Endothelial cell of umbilical vein (primary cell): Measurements from ENCODE around the gene EEFSEC. TPM values are rescaled to one million over a fixed set of nuclear protein-coding genes. Genes with fewer than 3 reads are reported as not detected.

ENCODE experiments used
- BruUV-seq: library from RNA; stranded (reverse); fragments of 400-500 nt; replicated peaks from 2 replicates; lab custom pipeline; 2021; lab: Mats Ljungman, UMichigan
- CTCF ChIA-PET: fragments of 300-600, 350-600 bp; sonication (Branson Sonifier 250); formaldehyde crosslinking; loops from one replicate; lab custom pipeline; 2021; ENCODE audit warnings: antibody characterized with exemption, inconsistent platforms; lab: Charles Lee
- POLR2A ChIA-PET: fragments of 300-600, 350-600 bp; sonication (Branson Sonifier 250); formaldehyde crosslinking; loops from one replicate; lab custom pipeline; 2021; ENCODE audit warnings: antibody characterized with exemption, inconsistent platforms; lab: Charles Lee
- DNase-seq: peaks from one replicate; pipeline ENCODE4 v3.0.0-alpha.2; 2011; ENCODE audit warnings: low read depth, low spot score
- FAIRE-seq: peaks from 2 replicates; lab custom pipeline; 2011; peaks lifted over from hg19 to GRCh38; lab: Jason Lieb, UNC
- H2AFZ ChIP-seq: 2 replicates; pipeline ENCODE4 v1.6.0; 2012; ENCODE audit warnings: low read depth, low read length, control low read depth, inconsistent platforms
- H3K27ac ChIP-seq: 2 replicates; pipeline ENCODE4 v1.5.1; 2011; ENCODE audit warnings: low read depth, mild to moderate bottlenecking, control low read depth, low read length, moderate library complexity; ENCODE audit not compliant: insufficient read depth
- H3K27me3 ChIP-seq, 2 experiments: 2 replicates each; pipeline versions ENCODE4 v1.6.0 to v1.6.1; 2011; ENCODE audit warnings: low read length in 2 of 2, mixed read lengths in 1 of 2; ENCODE audit not compliant: control insufficient read depth in 2 of 2, insufficient read depth in 2 of 2
- H3K36me3 ChIP-seq, 2 experiments: 2 replicates in 1 of 2; 3 replicates in 1 of 2; pipeline ENCODE4 v1.5.1; 2011; ENCODE audit warnings: low read length in 2 of 2, mild to moderate bottlenecking in 1 of 2, moderate library complexity in 1 of 2; ENCODE audit not compliant: control insufficient read depth in 2 of 2, insufficient read depth in 2 of 2; ENCODE audit errors: extremely low read depth in 1 of 2
- H3K4me1 ChIP-seq: 3 replicates; pipeline ENCODE4 v1.5.1; 2011; ENCODE audit warnings: mild to moderate bottlenecking, low read length; ENCODE audit not compliant: control insufficient read depth, insufficient read depth; ENCODE audit errors: extremely low read depth
- H3K4me2 ChIP-seq: 2 replicates; pipeline ENCODE4 v1.6.1; 2011; ENCODE audit warnings: low read length, control low read depth, mixed read lengths; ENCODE audit not compliant: insufficient read depth
- H3K4me3 ChIP-seq, 3 experiments: fragments of 200-600 bp in 1 of 3; sonication (generic), shearing (Covaris generic) in 1 of 3; replicated peaks in 1 of 3; 2 replicates each; pipeline ENCODE4 v1.5.1; 2011 to 2016; ENCODE audit warnings: control low read depth in 3 of 3, low read length in 3 of 3, mild to moderate bottlenecking in 2 of 3, inconsistent platforms in 1 of 3, low read depth in 1 of 3, moderate library complexity in 1 of 3; ENCODE audit not compliant: insufficient read depth in 1 of 3
- H3K79me2 ChIP-seq: 2 replicates; pipeline ENCODE4 v1.6.0; 2012; ENCODE audit warnings: low read length, inconsistent platforms; ENCODE audit not compliant: control insufficient read depth, insufficient read depth
- H3K9ac ChIP-seq: replicated peaks from 2 replicates; pipeline ENCODE3; 2011; ENCODE audit warnings: low read length, control low read depth; ENCODE audit not compliant: insufficient read depth; ENCODE audit errors: extremely low read depth
- H3K9me1 ChIP-seq: replicated peaks from 3 replicates; pipeline ENCODE4 v1.6.0; 2011; ENCODE audit warnings: mild to moderate bottlenecking, low read length; ENCODE audit not compliant: control insufficient read depth, insufficient read depth; ENCODE audit errors: extremely low read depth
- H3K9me3 ChIP-seq: replicated peaks from 2 replicates; pipeline ENCODE4 v1.5.1; 2012; ENCODE audit warnings: low read length, inconsistent platforms; ENCODE audit not compliant: control insufficient read depth, insufficient read depth
- H4K20me1 ChIP-seq: replicated peaks from 2 replicates; pipeline ENCODE3; 2011; ENCODE audit warnings: mild to moderate bottlenecking, low read length; ENCODE audit not compliant: control insufficient read depth, insufficient read depth; ENCODE audit errors: extremely low read depth
- EZH2 ChIP-seq: IDR thresholded peaks from 2 replicates; pipeline ENCODE4 v1.6.1; 2012; ENCODE audit warnings: borderline replicate concordance, low read depth, mild to moderate bottlenecking, moderate library complexity, low read length, inconsistent platforms; ENCODE audit not compliant: severe bottlenecking
- FOS ChIP-seq: IDR thresholded peaks from 2 replicates; pipeline ENCODE4 v1.6.1; 2011; ENCODE audit warnings: mild to moderate bottlenecking, low read length, moderate library complexity, borderline replicate concordance; ENCODE audit not compliant: insufficient read depth
- GATA2 ChIP-seq: IDR thresholded peaks from 2 replicates; pipeline ENCODE4 v1.7.0; 2011; ENCODE audit warnings: low read depth, mild to moderate bottlenecking, moderate library complexity, mixed read lengths, low read length; ENCODE audit not compliant: insufficient read length, insufficient read depth
- JUN ChIP-seq: IDR thresholded peaks from 2 replicates; pipeline ENCODE4 v1.6.1; 2011; ENCODE audit warnings: borderline replicate concordance, low read depth; ENCODE audit not compliant: insufficient read length, insufficient read depth
- MAX ChIP-seq: IDR thresholded peaks from 2 replicates; pipeline ENCODE4 v1.6.1; 2011; ENCODE audit not compliant: insufficient read depth, insufficient read length
- MYC ChIP-seq: IDR thresholded peaks from one replicate; pipeline ENCODE4 v1.6.1; 2011; ENCODE audit warnings: mild to moderate bottlenecking, low read depth, low read length
- POLR2A ChIP-seq: IDR thresholded peaks from 2 replicates; pipeline ENCODE4 v1.6.1; 2012; ENCODE audit warnings: low read depth, mild to moderate bottlenecking, control low read depth, low read length
- POLR2AphosphoS5 ChIP-seq: IDR thresholded peaks from 2 replicates; pipeline ENCODE4 v1.6.1; 2012; ENCODE audit warnings: low read depth, mild to moderate bottlenecking, control low read depth, low read length, moderate library complexity; ENCODE audit not compliant: insufficient read depth
- dilution Hi-C: fragments of 300-500 bp; cut with MboI; formaldehyde crosslinking; loops from one replicate; pipeline ENCODE4 v1.15.0; 2019; ENCODE audit warnings: low sequenced_read_pairs; ENCODE audit not compliant: extremely low pct_ligation_motif_present
- intact Hi-C: fragments of 100-400 bp; cut with micrococcal nuclease; formaldehyde crosslinking; loops from one replicate; pipeline ENCODE4 v1.10.0; 2022
- polyA plus RNA-seq, 4 experiments: library from polyadenylated mRNA; depleted of rRNA in 3 of 4; stranded (reverse) in 3 of 4; unstranded in 1 of 4; fragments of >200 nt; gene quantifications; 2 replicates each; pipeline versions ENCODE4 v1.2.1 to v1.2.3, GENCODE V29; 2011 to 2012; ENCODE audit warnings: missing spikeins in 1 of 4
- total RNA-seq: library from RNA; stranded (reverse); gene quantifications from 2 replicates; pipeline ENCODE4 v1.2.3, GENCODE V29; 2021
- TF ChIP-seq, protein P1 (sequence below), 2 donors: IDR thresholded peaks; 1 replicate in 1 of 2; 2 replicates in 1 of 2; pipeline ENCODE4 v1.5.1; 2011; ENCODE audit warnings: low read length in 2 of 2, mild to moderate bottlenecking in 2 of 2, moderate library complexity in 2 of 2, control low read depth in 1 of 2, inconsistent platforms in 1 of 2, low read depth in 1 of 2; ENCODE audit not compliant: insufficient read depth in 1 of 2; ENCODE audit errors: extremely low read depth in 1 of 2

The EEFSEC gene
- total and polyA plus RNA-seq, 2 donors (not counting 3 experiments of a cell fraction or from before 2014, with no cell fraction given): 13.1 to 14.5 TPM

DNA sequence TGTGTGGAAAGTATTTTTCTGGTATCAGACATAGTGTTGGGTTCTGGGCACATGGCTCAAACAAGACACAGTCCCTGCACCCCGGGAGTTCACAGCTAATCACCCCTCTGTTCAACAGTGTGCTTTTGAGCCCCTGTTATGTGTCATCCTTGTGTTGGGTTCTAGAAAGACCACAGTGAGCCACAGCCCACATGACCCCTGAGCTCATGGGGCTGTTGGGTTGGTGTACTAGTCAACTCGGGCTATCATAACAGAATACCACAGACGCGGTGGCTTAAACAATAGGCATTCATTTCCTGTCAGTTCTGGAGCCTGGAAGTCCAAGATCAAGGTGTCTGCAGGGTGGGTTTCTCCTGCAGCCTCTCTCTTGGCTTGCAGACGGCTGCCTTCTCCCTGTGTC, 213.4 kb downstream of the EEFSEC start:
- no peak for DNase-seq
- no peaks in the 10 kb centered on the region for H3K9me1 ChIP-seq
- TF ChIP-seq MAX (no peak), EZH2 (no peak), POLR2AphosphoS5 (no peak), MYC (no peak), POLR2A (no peak), JUN (no peak), FOS (no peak), GATA2 (no peak)
- TF ChIP-seq, protein P1, sequence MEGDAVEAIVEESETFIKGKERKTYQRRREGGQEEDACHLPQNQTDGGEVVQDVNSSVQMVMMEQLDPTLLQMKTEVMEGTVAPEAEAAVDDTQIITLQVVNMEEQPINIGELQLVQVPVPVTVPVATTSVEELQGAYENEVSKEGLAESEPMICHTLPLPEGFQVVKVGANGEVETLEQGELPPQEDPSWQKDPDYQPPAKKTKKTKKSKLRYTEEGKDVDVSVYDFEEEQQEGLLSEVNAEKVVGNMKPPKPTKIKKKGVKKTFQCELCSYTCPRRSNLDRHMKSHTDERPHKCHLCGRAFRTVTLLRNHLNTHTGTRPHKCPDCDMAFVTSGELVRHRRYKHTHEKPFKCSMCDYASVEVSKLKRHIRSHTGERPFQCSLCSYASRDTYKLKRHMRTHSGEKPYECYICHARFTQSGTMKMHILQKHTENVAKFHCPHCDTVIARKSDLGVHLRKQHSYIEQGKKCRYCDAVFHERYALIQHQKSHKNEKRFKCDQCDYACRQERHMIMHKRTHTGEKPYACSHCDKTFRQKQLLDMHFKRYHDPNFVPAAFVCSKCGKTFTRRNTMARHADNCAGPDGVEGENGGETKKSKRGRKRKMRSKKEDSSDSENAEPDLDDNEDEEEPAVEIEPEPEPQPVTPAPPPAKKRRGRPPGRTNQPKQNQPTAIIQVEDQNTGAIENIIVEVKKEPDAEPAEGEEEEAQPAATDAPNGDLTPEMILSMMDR (IDR thresholded peaks at IDR 0.05; ENCODE audit: extremely low read depth in 1 of 2, insufficient read depth in 1 of 2, low read depth in 1 of 2, low read length in 2 of 2): no peak
- no peaks in the 10 kb centered on the region for H3K79me2 ChIP-seq
- BruUV-seq: no TSS peak
- POLR2A ChIA-PET: no interaction called here
- intact Hi-C loops: no loop called here
- peak; percentile 35 for FAIRE-seq
- no peak overlapping the region for H3K27ac ChIP-seq
- H3K4me2 ChIP-seq: no peak overlapping the region
- no peaks in the 10 kb centered on the region for H4K20me1 ChIP-seq
- dilution Hi-C loops: no loop called here
- no peak overlapping the region for H3K9ac ChIP-seq
- CTCF ChIA-PET: interaction anchor here (1.0 to 2.2 kb wide), 2 partner anchors 10 to 26 kb away, joined by 3 to 8 read pairs; no protein-coding TSS in a partner anchor
- H3K9me3 ChIP-seq: no peaks in the 10 kb centered on the region
- no peaks in the 10 kb centered on the region for H3K36me3 ChIP-seq
- H2AFZ ChIP-seq: no peak overlapping the region
- peaks cover 3% of the 10 kb centered on the region for H3K4me1 ChIP-seq
- H3K27me3 ChIP-seq: no peaks in the 10 kb centered on the region
- H3K4me3 ChIP-seq: no peak overlapping the region
